ENCODE data around the gene DAZAP1.

- TF ChIP-seq POLR2A (IDR thresholded peaks at IDR 0.05), result no peak
- no peak for TF ChIP-seq CTCF (IDR thresholded peaks at IDR 0.05)
These were observed 38.7 kb downstream of the DAZAP1 start for GRCh38 chr19:1445932-1446712.

Data from lower leg skin (tissue), 3 donors.